GM10248 (cell line): ENCODE results near the gene TLE5.
"Not testable (repeated sequence)": the region's sequence is repeated elsewhere in the genome, so short reads cannot be mapped to it uniquely, and the experiment has no call there.

ENCODE experiments used
- CTCF ChIA-PET: fragments of 300-600 bp; sonication (Branson Sonifier 250); formaldehyde crosslinking; extraction: SDS; loops from one replicate; lab custom pipeline; 2021; ENCODE audit warnings: antibody characterized with exemption; lab: Yijun Ruan, JAX
- POLR2A ChIA-PET: fragments of 350-650 bp; sonication (Branson Sonifier 250); formaldehyde crosslinking; extraction: SDS; loops from one replicate; lab custom pipeline; 2020; ENCODE audit warnings: antibody characterized with exemption; lab: Yijun Ruan, JAX
- DNase-seq: peaks from one replicate; pipeline ENCODE4 v3.0.0; 2012; ENCODE audit errors: extremely low spot score
- CTCF ChIP-seq: IDR thresholded peaks from 2 replicates; pipeline ENCODE4 v1.5.1; 2012; ENCODE audit warnings: mild to moderate bottlenecking, low read depth; ENCODE audit errors: extremely low read depth, missing control alignments, control extremely low read depth

TLE5 gene

DNA sequence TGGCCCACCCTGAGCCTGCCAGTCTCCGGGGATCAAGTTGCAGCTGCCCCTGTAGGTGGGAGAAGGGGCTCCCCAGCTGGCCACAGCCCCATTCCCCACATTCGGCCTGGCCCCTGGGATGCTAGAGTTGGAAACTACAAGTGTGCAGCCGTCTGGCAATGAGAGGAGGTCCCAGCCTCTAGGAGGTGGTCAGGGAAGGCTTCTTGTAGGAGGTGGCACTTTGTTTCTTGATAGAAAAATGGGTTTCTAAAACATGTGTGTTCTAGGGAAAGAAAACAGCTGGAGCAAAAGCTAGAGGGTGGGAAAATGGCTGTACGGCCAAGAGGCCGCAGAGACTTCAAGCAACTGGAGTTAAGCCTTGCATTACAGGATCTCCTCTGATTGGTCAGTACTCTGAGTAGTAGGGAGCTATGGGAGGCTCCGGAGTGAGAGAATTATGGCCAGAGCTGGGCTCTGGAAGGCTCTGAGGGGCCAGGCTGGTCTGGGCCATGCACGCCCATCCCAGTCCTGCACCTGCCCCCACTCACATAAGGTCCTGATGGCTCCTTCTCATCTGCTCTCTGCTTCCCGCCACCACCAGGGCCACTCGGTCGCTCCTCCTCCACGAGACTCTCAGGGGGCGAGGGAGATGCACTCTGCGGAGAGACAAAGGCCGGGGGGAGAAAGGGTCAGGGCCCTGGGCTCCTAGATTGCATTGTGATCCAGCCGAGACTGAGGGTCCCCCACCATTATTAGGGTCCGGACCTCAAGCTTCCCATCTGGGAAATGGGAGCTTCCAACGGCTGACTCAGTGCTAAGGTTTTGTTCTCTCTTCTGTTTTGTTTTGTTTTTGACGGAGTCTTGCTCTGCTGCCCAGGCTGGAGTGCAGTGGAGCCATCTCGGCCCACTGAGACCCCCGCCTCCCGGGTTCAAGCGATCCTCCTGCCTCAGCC lies 46.9 kb downstream of the TLE5 start:
- no peak for DNase-seq
- ChIA-PET CTCF (interaction anchor here (0.6 to 1.5 kb wide), 3 partner anchors 60 to 88 kb away, joined by 3 to 4 read pairs (median 3); no protein-coding TSS in a partner anchor), POLR2A (interaction anchor here (0.6 kb wide), 1 partner anchor 20 kb away, joined by 3 read pairs; no protein-coding TSS in a partner anchor)
- TF ChIP-seq CTCF, result no peak

GRCh38 chr19:3014135-3014534 lies 48.2 kb downstream of the TLE5 start:
- POLR2A ChIA-PET, result interaction anchor here (0.6 kb wide), 1 partner anchor 113 kb away, joined by 3 read pairs; the partner anchor contains the start of gene ZNF57
- CTCF ChIA-PET, result interaction anchor here (1.4 kb wide), 1 partner anchor 62 kb away, joined by 3 read pairs; no protein-coding TSS in a partner anchor
- no peak for TF ChIP-seq CTCF
- DNase-seq, result no peak

GRCh38 chr19:3013263-3013725 lies 49.0 kb downstream of the TLE5 start:
- ChIA-PET CTCF (no interaction called here), POLR2A (interaction anchor here (0.6 kb wide), 1 partner anchor 112 kb away, joined by 3 read pairs; the partner anchor contains the start of gene ZNF57)
- TF ChIP-seq CTCF, result no peak
- no peak for DNase-seq

GRCh38 chr19:3012621-3013262 lies 49.6 kb downstream of the TLE5 start:
- ChIA-PET POLR2A (no interaction called here), CTCF (no interaction called here)
- DNase-seq, result no peak
- no peak for TF ChIP-seq CTCF

- CTCF ChIA-PET, DNase-seq, POLR2A ChIA-PET: not testable (repeated sequence)
Measured at GRCh38 chr19:3012059-3012458, 50.2 kb downstream of the TLE5 start.

GRCh38 chr19:3010871-3011270 lies 51.4 kb downstream of the TLE5 start:
- ChIA-PET CTCF (no interaction called here), POLR2A (no interaction called here)
- TF ChIP-seq CTCF, result no peak
- no peak for DNase-seq
